ENCODE data around the gene KIF5A. TPM values are rescaled to one million over a fixed set of nuclear protein-coding genes. Genes with fewer than 3 reads are reported as not detected.
A peak's percentile ranks its signal among the peaks of the same experiment; 100 is the strongest.
"Not testable (repeated sequence)": the region's sequence is repeated elsewhere in the genome, so short reads cannot be mapped to it uniquely, and the experiment has no call there.

The KIF5A gene
- total RNA-seq, 1 experiment from 2014 or later = not detected

DNA sequence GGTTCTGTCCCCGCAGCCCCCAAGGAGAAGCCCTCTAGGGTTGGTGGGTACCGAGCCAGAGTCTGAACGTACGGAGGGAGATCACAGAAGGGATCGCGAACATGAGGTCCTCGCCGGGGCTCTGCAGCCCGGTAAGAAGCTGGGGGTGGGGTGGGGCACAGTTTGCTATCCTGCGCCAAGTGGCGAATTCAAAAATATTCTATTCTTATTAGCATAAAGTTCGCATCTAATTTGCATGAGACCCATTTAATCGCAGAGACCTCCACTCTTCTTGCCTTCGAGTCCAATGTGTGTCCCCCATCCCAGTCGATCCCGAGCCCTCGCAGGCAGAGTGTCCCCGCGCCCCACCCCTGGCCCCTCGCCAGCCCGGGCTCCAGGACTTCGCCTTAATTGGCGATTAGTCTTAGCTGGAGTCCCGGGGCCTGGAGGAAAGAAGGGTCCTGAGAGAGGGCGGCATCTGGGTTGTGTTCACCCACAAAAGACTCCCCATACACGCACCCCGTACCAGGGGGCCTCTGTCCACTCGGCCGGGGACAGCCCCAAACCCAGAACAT, 60.8 kb downstream of the KIF5A start:
- DNase-seq (ENCODE audit: low read depth) = no peak
- in situ Hi-C loops (cut with HindIII; ENCODE audit: low pct_unique_long_range_greater_than_20kb, low sequenced_read_pairs) = no loop called here

DNA sequence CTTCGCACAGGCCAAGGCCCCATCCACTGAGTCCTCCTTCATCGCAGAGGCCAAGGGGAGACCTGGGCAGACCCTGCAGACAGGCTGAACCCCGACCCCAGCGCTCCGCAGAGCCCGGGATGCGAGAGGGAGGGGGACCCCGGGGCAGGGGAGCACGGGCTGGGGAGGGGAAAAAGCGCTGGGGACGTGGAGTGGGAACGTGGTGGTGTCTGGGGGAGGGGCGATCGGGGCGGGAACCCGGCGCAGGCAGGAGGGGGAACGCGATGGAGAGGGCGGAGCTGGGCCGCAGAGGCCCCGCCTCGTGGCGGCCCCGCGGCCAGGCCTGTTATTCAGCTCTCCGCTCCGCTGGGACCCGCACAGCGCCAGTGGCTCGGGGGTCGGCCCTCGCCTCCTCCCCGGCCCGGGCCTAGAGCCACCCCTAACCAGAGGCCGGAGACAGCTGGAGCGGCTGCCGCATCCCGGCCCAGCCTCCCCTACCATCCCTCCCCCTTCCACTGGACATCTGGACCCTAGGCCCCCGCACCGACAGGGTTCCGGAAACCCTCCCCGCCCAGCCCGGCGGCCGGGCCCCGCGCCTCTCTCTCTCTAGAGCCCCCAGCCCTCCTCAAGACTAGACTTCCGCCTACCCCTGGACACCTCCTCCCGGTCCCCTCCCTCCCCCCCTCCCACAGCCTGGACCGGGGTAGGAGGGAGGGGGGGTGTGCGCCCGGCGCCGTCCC, 61.4 kb downstream of the KIF5A start, which contains the start of gene ARHGEF25:
ARHGEF25 (plus strand) TSS at position 328 of the 719 bp plus-strand sequence. CDS start 460 bp downstream, outside the sequence.
- in situ Hi-C loops (cut with HindIII; ENCODE audit: low pct_unique_long_range_greater_than_20kb, low sequenced_read_pairs) = no loop called here
- DNase-seq (ENCODE audit: low read depth) = peak; percentile 55

DNA sequence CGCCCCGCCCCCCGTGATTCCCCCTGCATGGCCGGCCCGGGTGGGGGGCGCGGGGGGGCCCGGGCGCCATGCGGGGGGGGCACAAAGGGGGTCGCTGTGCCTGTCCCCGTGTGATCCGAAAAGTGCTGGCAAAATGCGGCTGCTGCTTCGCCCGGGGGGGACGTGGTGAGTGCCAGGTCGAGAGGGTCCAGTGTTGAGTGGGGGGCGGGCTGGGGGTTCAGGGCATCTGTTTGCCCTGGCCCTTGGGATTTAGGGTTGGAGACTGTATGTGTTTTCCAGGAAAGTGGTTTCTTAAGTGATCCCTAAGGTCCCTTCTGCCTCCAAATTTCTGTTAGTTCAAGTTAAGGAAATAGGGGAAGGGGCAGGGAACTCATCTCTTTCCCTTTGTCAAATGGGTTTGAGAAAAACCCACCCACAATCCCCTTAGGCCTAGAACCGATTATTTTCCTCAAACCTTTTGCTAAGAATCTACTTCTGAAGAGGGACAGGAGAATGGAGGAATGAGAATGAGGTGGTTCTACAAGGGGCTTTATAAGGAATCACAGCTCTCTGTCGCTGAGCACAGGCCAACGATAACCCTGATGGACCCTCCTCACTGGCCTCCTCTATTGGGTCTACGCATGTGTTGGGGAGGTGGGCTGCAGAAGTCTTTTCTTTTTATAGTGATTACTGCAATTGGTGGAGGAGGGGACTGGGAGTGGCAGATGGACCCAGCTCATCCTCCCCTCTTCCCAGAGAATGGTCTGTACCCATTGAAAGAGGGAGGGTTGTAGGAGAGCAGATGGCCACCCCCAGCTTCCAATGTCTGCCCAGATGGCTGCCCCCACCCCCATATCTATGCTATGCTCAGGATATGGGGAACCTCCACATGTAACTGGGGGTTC, 62.2 kb downstream of the KIF5A start:
- in situ Hi-C loops (cut with HindIII; ENCODE audit: low pct_unique_long_range_greater_than_20kb, low sequenced_read_pairs) = no loop called here
- DNase-seq (ENCODE audit: low read depth) = no peak

DNA sequence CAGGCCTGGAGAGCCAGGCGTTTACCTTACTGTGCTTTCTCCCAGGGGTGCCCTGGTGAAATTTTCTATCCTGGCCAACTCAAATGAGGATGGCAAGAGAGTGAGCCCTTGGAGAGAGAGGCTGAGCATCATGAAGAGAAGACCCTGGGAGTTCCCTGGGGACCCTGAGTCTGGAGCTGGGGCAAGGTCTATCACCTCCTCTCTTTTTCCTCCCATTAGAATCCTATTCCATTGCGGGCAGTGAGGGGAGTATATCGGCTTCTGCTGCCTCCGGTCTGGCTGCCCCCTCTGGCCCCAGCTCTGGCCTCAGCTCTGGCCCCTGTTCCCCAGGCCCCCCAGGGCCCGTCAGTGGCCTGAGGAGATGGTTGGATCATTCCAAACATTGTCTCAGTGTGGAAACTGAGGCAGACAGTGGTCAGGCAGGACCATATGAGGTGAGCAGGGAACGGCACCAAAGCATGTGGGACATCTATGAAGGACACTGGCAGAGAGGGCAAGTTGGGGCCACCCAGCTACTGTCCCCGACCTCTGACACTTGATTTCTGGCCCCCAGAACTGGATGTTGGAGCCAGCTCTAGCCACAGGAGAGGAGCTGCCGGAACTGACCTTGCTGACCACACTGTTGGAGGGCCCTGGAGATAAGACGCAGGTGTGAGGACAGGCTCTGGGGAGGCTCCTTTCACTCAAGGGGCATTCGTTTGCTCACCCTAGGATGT, 63.0 kb downstream of the KIF5A start:
- in situ Hi-C loops (cut with HindIII; ENCODE audit: low pct_unique_long_range_greater_than_20kb, low sequenced_read_pairs) = no loop called here
- DNase-seq (ENCODE audit: low read depth) = no peak

DNA sequence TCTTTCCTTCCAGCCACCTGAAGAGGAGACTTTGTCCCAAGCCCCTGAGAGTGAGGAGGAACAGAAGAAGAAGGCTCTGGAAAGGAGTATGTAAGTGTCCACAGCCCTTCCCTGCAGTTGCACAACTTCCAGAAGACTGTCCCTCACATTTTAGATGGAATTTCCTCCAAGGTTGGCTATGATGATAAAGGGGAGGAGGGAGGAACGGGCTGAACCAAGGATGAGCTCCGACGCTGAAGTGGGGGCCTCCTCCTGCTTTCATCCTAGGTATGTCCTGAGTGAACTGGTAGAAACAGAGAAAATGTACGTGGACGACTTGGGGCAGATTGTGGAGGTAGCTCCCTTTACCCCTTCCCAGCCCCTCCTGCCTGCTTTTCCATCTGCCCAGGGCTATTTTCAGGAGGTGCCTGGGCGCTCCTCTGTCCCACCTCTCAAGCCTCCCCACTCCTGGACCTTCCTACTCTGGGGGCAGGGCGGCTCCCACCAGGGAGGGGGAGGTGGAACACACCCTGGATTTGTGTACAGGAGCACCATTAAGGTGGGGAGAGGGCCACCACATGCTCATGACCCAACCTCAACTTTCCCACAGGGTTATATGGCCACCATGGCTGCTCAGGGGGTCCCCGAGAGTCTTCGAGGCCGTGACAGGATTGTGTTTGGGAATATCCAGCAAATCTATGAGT, 63.7 kb downstream of the KIF5A start:
- no peak for DNase-seq (ENCODE audit: low read depth)
- in situ Hi-C loops (cut with HindIII; ENCODE audit: low pct_unique_long_range_greater_than_20kb, low sequenced_read_pairs) = no loop called here

DNA sequence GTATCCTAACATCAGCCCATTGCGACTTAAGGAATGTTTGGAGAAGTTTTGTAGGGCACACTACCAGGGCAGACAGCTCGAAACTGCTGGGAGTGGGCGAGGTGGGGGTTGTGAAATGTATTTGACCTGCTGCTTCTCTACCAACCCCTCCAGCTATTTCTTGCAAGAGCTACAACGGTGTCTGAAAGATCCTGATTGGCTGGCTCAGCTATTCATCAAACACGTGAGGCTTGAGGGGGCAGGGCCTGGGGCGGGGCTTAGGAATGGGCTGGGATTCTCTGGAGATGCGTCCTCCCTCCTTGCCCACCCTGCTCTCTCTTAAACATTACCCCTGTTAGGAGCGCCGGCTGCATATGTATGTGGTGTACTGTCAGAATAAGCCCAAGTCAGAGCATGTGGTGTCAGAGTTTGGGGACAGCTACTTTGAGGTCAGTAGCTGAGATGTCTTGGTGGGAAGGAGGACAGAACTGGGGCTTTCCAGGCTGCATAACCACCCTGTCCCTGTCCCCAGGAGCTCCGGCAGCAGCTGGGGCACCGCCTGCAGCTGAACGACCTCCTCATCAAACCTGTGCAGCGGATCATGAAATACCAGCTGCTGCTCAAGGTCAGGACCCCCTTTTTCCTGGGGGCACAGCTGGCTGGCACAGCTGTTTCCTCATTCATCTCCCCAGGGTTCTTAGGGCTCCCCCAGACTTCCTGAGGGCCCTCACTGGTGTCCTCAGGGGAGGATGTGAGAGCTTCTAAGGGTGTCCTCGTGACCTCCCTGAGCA, 64.5 kb downstream of the KIF5A start:
- in situ Hi-C loops (cut with HindIII; ENCODE audit: low pct_unique_long_range_greater_than_20kb, low sequenced_read_pairs) = no loop called here
- DNase-seq (ENCODE audit: low read depth) = no peak

DNA sequence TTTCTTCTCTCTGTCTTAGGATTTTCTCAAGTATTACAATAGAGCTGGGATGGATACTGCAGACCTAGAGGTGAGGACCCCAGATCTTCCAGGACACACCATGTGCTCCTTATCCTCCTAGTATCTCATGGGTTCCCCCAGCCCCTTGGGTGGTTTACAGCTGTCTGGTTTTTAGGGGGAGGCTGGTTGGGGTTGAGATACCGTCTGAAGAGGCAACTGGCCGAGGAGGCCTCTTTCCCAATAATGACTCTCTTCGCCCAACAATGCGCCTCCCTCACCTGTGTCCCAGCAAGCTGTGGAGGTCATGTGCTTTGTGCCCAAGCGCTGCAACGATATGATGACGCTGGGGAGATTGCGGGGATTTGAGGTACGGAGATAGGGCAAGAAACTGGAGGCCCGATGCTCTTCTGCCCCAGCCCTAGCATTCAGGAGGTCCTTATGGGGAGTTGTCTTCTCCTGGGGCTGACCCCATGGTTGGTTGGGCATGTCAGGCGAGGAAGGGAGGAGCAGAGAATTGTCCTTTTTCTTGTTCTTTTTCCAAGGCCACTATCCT, 65.2 kb downstream of the KIF5A start:
- in situ Hi-C loops (cut with HindIII; ENCODE audit: low pct_unique_long_range_greater_than_20kb, low sequenced_read_pairs) = no loop called here
- DNase-seq (ENCODE audit: low read depth) = no peak

DNA sequence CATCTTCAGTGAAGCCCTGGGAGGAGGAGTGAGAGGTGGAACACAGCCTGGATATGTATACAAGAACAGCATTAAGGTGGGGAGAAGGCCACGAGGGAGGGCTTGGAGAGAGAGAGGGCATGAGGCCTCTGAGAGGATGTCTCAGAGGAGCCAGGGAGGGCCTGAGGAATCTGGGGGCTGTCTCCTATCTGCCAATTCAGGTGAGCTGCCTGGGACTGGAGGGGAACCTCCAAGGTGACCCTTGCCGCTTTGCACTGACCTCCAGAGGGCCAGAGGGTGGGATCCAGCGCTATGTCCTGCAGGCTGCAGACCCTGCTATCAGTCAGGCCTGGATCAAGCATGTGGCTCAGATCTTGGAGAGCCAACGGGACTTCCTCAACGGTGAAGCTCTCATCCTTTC, 65.8 kb downstream of the KIF5A start:
- DNase-seq (ENCODE audit: low read depth) = no peak
- in situ Hi-C loops (cut with HindIII; ENCODE audit: low pct_unique_long_range_greater_than_20kb, low sequenced_read_pairs) = no loop called here

DNA sequence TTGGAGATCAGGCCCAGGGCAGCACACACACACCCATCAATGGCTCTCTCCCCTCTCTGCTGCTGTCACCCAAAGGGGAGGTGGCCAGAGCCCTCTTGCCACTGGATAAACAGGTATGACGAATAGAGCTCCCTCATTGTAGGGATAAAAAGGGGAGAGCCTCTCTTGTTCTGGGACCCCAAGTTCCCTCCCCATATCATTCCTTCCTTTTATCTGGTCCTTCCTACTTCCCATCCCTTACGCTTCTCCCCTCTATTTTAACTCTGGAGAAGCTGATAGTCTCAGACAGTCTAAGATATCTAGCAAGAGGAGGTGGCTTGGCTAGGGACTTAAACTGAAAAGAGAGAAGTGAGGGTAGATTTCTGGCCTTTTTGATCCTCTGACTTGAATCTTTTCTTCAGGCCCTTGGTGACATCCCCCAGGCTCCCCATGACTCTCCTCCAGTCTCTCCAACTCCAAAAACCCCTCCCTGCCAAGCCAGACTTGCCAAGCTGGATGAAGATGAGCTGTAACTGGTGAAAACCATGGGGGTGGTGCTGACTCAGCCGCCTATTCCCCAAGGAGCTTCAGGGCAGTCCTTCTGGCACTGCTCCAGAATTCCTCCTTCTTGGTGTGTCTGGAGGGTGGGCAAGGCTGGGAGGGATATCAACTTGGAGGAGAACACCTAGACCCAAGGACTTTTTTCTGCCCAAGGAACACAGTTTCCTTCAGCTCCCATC, 66.7 kb downstream of the KIF5A start:
- no peak for DNase-seq (ENCODE audit: low read depth)
- in situ Hi-C loops (cut with HindIII; ENCODE audit: low pct_unique_long_range_greater_than_20kb, low sequenced_read_pairs) = no loop called here

DNA sequence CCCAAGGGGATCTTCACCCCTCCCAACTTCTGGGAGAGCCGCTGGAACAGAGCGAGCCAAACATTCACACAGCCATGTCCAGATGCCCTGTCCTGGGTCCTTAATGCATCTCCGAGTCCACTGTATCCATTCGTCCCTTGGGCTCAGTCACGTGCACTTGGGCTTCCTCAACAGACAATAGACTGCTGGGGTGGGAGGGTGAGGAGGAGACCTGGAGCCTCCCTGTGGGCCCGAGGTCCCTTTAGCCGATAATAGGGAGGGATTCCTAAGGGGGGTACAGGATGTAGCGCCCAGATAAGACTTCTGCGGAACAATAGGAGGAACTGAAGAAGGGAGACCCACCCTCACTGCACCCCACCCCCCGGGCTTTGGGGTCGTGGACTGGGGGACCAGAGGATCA, 68.1 kb downstream of the KIF5A start:
- in situ Hi-C loops (cut with HindIII; ENCODE audit: low pct_unique_long_range_greater_than_20kb, low sequenced_read_pairs) = no loop called here
- DNase-seq (ENCODE audit: low read depth) = no peak

DNA sequence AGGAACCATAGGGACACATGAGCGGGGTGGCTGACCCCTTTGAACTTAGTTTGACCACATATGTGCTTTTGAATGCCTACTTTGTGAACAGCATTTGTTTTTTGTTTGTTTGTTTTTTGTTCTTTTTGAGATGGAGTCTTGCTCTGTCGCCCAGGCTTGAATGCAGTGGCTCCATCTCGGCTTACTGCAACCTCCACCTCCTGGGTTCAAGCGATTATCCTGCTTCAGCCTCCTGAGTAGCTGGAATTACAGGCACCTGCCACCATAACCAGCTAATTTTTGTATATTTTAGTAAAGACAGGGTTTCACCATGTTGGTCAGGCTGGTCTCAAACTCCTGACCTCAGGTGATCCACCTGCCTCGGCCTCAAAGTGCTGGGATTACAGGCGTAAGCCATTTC, 68.6 kb downstream of the KIF5A start:
- DNase-seq (ENCODE audit: low read depth); in situ Hi-C loops (cut with HindIII; ENCODE audit: low pct_unique_long_range_greater_than_20kb, low sequenced_read_pairs): not testable (repeated sequence)

DNA sequence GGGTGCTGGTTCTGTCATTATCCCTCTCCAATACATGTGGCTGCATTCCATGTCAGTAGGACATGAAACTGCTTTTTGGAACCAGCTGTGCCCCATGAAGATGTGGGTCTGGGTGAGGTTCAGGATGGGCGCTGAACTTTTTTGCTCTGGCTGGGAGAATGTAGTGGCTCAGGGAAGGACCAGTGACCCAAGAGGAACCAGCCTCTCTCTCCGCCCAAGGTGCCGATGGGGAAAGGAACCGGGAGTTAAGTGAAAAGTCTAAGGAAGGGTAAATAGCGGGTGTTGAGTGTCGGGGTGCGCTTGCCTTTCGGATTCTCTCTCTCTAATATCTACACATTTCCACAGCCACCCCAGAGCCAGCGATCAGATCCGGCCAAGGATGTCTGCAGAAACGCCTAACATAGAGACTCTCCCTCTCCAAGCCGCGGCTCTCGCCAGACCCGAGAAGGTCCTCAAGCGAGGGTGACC, 69.2 kb downstream of the KIF5A start:
- in situ Hi-C loops (cut with HindIII; ENCODE audit: low pct_unique_long_range_greater_than_20kb, low sequenced_read_pairs) = no loop called here
- DNase-seq (ENCODE audit: low read depth) = no peak

DNA sequence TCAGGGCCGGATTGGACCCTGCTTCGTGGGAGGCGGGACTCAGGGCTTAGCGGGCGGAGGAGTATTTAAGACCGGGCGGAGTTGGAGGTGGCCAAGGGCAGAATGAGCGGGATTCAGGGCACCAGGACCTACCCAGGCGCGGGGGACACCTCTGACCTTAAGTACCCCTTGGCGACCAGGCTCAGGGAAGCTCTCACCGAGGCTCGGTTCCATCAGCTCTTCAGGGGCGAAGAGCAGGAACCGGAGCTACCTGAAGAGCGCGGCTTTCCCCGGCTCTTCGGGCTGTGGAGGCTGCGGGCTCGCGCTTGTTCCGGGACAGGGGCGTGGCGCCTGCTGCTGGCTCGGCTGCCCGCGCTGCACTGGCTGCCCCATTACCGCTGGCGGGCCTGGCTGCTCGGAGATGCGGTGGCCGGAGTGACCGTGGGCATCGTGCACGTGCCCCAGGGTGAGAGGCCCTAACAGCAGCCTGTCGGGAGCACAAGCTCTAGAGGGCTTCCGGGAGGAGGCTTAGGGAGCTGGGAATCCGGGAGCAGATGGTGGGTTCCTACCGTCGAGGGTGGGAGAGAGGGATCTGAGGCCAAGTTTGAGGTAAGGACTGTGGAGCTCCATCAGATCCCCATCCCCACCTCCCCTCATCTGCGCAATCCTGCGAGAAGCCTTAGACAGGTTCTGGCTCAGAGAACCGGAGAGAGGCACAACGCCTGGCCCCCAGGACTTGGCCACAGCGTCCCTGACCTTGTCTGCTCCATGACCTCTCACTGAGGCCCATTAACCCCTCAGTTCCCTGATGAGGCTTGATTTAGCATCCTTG, 69.8 kb downstream of the KIF5A start:
- in situ Hi-C loops (cut with HindIII; ENCODE audit: low pct_unique_long_range_greater_than_20kb, low sequenced_read_pairs) = no loop called here
- DNase-seq (ENCODE audit: low read depth) = no peak

DNA sequence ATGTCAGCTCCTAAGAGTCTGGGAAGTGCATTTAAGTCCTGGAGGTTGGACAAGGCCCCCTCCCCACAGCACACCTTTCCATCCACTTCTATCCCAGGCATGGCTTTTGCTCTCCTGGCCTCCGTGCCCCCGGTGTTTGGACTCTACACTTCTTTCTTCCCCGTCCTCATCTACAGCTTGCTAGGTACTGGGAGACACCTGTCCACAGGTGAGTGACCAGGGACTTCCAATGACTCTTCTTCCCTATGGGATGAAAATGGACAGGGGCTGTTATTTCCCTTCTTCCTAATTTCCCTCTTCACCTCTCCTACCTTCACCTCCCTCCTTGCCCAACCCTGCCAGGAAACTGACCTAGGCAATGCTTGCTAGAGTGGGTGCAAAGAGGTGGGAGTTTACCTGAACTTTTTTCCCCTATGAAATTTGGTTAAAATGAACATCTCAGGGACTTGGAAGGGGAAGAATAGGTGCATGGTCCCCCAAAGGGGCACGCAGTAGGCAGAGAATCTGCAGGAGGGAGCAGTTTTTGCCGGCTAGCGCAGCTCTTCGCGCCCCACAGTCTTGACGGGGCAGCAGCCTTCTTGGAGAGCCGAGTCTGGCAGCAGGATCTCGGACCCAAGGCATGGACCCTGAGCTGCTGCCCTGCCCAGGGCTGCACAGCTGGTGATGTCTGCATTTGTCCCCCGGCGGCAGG, 70.5 kb downstream of the KIF5A start:
- in situ Hi-C loops (cut with HindIII; ENCODE audit: low pct_unique_long_range_greater_than_20kb, low sequenced_read_pairs) = no loop called here
- DNase-seq (ENCODE audit: low read depth) = no peak

DNA sequence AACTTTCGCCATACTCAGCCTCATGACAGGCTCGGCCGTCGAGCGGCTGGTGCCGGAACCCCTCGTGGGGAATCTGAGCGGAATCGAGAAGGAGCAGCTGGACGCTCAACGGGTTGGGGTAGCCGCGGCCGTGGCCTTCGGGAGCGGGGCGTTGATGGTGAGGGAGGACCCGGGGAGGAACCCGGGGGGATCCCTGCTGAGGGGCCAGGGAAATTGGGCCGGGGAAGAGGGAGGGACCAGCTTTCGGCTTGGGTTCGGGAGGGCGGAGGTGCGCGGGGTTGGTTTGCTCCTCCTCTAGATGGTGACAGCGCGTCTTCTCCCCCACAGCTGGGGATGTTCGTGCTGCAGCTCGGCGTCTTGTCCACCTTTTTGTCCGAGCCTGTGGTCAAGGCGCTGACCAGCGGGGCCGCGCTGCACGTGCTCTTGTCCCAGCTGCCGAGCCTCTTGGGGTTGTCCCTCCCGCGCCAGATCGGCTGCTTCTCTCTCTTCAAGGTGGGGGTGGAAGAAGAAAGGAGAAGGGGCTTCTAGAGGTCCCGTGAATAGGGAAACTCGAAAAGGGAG, 71.2 kb downstream of the KIF5A start:
- in situ Hi-C loops (cut with HindIII; ENCODE audit: low pct_unique_long_range_greater_than_20kb, low sequenced_read_pairs) = no loop called here
- no peak for DNase-seq (ENCODE audit: low read depth)
